Endothelial cell (in vitro differentiated cells): ENCODE results near the gene RCC1. TPM values are rescaled to one million over a fixed set of nuclear protein-coding genes. Genes with fewer than 3 reads are reported as not detected.
"Not testable (repeated sequence)": the region's sequence is repeated elsewhere in the genome, so short reads cannot be mapped to it uniquely, and the experiment has no call there.

ENCODE experiments used
- DNase-seq: peaks from one replicate; pipeline ENCODE4 v3.0.0; 2021; ENCODE audit warnings: low spot score
- H3K27ac Mint-ChIP-seq: one replicate; pipeline ENCODE4 v1.8.0; 2021; ENCODE audit warnings: mixed read lengths, inconsistent platforms; ENCODE audit not compliant: unreplicated experiment
- H3K27me3 Mint-ChIP-seq: one replicate; pipeline ENCODE4 v1.8.0; 2021; ENCODE audit warnings: mild to moderate bottlenecking, moderate library complexity, mixed read lengths, inconsistent platforms; ENCODE audit not compliant: unreplicated experiment
- H3K36me3 Mint-ChIP-seq: one replicate; pipeline ENCODE4 v1.8.0; 2021; ENCODE audit warnings: mild to moderate bottlenecking, low read depth, mixed read lengths, inconsistent platforms; ENCODE audit not compliant: unreplicated experiment
- H3K4me1 Mint-ChIP-seq: one replicate; pipeline ENCODE4 v1.8.0; 2021; ENCODE audit warnings: mild to moderate bottlenecking, mixed read lengths, inconsistent platforms; ENCODE audit not compliant: unreplicated experiment
- H3K4me3 Mint-ChIP-seq: one replicate; pipeline ENCODE4 v1.8.0; 2021; ENCODE audit warnings: mild to moderate bottlenecking, mixed read lengths, inconsistent platforms; ENCODE audit not compliant: unreplicated experiment
- H3K9me3 Mint-ChIP-seq: one replicate; pipeline ENCODE4 v1.8.0; 2021; ENCODE audit warnings: mixed read lengths, inconsistent platforms; ENCODE audit not compliant: unreplicated experiment
- total RNA-seq: library from RNA; stranded (reverse); fragmentation: NEBNext Ultra II Directional; extraction: Animal tissue kit (Norgen Biotek cat#: 25700); gene quantifications from one replicate; pipeline ENCODE4 v1.2.1, GENCODE V29; 2021; ENCODE audit not compliant: unreplicated experiment
- TF ChIP-seq, protein P1 (sequence below): fragments of 200-600 bp; sonication (generic); IDR thresholded peaks from one replicate; pipeline ENCODE4 v1.5.0; 2021; ENCODE audit warnings: antibody characterized with exemption; ENCODE audit not compliant: unreplicated experiment

The RCC1 gene
- total RNA-seq, 1 donor from 2014 or later, result 21.9 TPM

DNA sequence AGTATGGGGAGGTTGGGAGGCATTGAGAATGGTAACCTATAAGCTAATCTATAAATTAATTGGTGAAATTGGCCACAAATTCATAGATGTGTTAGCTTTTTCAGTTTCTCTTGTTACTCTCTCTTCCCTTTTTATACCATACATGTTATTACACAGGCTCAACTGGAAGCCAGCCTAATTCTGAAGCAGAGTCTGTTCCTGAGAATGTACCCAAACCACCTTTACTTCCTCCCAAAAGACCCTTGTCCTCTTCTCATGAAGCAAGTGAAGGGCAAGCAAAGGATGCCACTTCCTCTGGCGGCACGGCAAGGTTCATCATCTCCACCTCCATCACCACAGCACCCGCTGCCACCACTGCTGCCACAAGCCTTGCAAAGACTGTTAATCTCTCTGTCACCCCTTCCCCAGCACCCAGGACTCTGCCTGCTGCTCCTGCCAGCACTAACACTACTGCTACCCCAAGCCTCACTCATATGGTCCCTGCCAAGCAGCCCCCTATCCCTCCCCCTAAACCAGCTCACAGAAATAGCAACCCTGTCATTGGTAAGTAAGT lies 39.5 kb upstream of the RCC1 start:
- TF ChIP-seq, protein P1, sequence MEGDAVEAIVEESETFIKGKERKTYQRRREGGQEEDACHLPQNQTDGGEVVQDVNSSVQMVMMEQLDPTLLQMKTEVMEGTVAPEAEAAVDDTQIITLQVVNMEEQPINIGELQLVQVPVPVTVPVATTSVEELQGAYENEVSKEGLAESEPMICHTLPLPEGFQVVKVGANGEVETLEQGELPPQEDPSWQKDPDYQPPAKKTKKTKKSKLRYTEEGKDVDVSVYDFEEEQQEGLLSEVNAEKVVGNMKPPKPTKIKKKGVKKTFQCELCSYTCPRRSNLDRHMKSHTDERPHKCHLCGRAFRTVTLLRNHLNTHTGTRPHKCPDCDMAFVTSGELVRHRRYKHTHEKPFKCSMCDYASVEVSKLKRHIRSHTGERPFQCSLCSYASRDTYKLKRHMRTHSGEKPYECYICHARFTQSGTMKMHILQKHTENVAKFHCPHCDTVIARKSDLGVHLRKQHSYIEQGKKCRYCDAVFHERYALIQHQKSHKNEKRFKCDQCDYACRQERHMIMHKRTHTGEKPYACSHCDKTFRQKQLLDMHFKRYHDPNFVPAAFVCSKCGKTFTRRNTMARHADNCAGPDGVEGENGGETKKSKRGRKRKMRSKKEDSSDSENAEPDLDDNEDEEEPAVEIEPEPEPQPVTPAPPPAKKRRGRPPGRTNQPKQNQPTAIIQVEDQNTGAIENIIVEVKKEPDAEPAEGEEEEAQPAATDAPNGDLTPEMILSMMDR, result no peak
- H3K27ac Mint-ChIP-seq, result no peak overlapping the region
- no peak overlapping the region for H3K4me3 Mint-ChIP-seq
- DNase-seq, result no peak
- H3K27me3 Mint-ChIP-seq, result peaks cover 1% of the 10 kb centered on the region
- no peaks in the 10 kb centered on the region for H3K9me3 Mint-ChIP-seq
- no peaks in the 10 kb centered on the region for H3K4me1 Mint-ChIP-seq
- peaks cover 19% of the 10 kb centered on the region for H3K36me3 Mint-ChIP-seq

DNA sequence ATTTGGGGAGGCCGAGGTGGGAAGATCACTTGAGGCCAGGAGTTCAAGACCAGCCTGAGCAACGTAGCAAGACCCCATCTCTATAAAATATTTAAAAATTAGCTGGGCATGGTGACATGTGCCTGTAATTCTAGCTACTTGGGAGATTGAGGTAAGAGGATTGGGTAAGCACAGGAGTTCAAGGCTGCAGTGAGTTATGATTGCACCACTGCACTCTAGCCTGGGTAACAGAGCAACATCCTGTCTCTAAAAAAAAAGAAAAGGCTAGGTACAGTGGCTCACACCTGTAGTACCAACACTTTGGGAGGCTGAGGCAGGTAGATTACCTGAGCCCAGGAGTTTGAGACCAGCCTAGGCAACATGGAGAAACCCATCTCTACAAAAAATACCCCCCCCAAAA lies 35.7 kb upstream of the RCC1 start:
- no peak for DNase-seq
- Mint-ChIP-seq H3K27ac (no peak overlapping the region), H3K4me1 (no peaks in the 10 kb centered on the region), H3K9me3 (no peaks in the 10 kb centered on the region), H3K36me3 (peaks cover 22% of the 10 kb centered on the region), H3K4me3 (no peak overlapping the region), H3K27me3 (peaks cover 1% of the 10 kb centered on the region)
- TF ChIP-seq, protein P1, result no peak

DNA sequence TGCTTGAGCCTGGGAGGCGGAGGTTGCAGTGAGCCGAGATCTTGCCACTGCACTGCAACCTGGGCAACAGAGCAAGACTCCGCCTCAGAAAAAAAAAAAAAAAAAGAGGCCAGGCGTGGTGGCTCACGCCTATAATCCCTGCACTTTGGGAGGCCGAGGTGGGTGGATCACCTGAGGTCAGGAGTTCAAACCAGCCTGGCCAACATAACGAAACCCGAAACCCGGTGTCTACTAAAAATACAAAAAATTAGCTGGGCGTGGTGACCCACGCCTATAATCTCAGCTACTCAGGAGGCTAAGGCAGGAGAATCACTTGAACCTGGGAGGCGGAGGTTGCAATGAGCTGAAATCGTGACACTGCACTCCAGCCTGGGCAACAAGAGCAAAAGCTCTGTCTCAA lies 26.3 kb upstream of the RCC1 start:
- H3K4me3 Mint-ChIP-seq, H3K9me3 Mint-ChIP-seq, H3K4me1 Mint-ChIP-seq, H3K27ac Mint-ChIP-seq, H3K27me3 Mint-ChIP-seq, DNase-seq: not testable (repeated sequence)
- H3K36me3 Mint-ChIP-seq, result peaks cover 16% of the 10 kb centered on the region

DNA sequence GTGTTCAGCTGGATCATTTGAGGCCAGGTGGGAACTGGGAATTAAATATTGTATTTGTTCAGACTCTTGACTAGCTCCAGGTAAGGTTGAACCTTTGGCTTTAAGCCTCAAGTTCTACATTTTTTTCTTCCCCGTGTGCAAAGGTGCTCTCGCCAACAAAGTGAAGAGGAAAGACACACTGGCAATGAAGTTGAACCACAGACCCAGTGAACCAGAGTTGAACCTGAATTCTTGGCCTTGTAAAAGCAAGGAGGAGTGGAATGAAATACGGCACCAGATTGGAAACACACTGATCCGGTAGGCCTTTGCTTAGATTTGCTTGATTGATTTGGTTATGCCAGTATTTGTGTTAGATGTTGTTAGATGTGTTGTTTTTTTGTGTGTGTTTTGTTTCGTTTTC lies 25.5 kb upstream of the RCC1 start:
- Mint-ChIP-seq H3K9me3 (no peaks in the 10 kb centered on the region), H3K4me3 (no peak overlapping the region), H3K27ac (no peak overlapping the region), H3K27me3 (no peaks in the 10 kb centered on the region), H3K36me3 (peaks cover 20% of the 10 kb centered on the region), H3K4me1 (no peaks in the 10 kb centered on the region)
- DNase-seq, result no peak
- TF ChIP-seq, protein P1, result no peak

DNA sequence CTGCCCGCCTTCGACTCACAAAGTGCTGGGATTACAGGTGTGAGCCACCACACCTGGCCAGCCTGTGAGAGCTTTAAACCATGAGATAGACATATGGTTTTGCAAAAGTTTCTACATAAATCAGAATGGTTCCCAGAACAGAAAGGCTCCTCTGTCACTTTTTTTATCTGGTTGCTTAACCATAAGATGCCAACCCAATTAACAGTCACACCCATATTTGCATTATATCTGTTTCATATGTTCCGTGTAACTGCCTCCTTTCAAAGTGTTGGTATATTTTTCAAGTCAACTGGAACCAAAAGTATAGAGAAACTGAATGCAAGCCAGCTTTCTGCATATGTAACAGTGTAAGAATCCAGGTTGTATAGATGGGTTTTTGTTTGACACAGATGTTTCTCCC lies 23.7 kb upstream of the RCC1 start:
- Mint-ChIP-seq H3K27me3 (peaks cover 3% of the 10 kb centered on the region), H3K9me3 (no peaks in the 10 kb centered on the region), H3K4me1 (no peaks in the 10 kb centered on the region), H3K27ac (no peak overlapping the region), H3K36me3 (peaks cover 20% of the 10 kb centered on the region), H3K4me3 (no peak overlapping the region)
- TF ChIP-seq, protein P1, result no peak
- DNase-seq, result no peak
